ENCODE data around the gene ADK.

The ADK gene

GRCh38 chr10:74234569-74234968 is 83.5 kb downstream of the ADK start:
- no peak for DNase-seq (ENCODE audit: low read depth in 3 of 3, low spot score in 1 of 3)

- DNase-seq (ENCODE audit: low read depth in 3 of 3, low spot score in 1 of 3), result no peak
Observed at GRCh38 chr10:74238031-74238431, 87.0 kb downstream of the ADK start.

GRCh38 chr10:74238516-74238915 is 87.5 kb downstream of the ADK start:
- DNase-seq (ENCODE audit: low read depth in 3 of 3, low spot score in 1 of 3), result no peak

GRCh38 chr10:74243067-74243466 is 92.0 kb downstream of the ADK start:
- DNase-seq (ENCODE audit: low read depth in 3 of 3, low spot score in 1 of 3), result no peak

- DNase-seq (ENCODE audit: low read depth in 3 of 3, low spot score in 1 of 3), result no peak
Observed at GRCh38 chr10:74244097-74244685, 93.2 kb downstream of the ADK start.

- no peak for DNase-seq (ENCODE audit: low read depth in 3 of 3, low spot score in 1 of 3)
Observed at GRCh38 chr10:74244807-74245206, 93.8 kb downstream of the ADK start.

- DNase-seq (ENCODE audit: low read depth in 3 of 3, low spot score in 1 of 3), result no peak
Observed at GRCh38 chr10:74246495-74246894, 95.5 kb downstream of the ADK start.

GRCh38 chr10:74249865-74250264 is 98.8 kb downstream of the ADK start:
- no peak for DNase-seq (ENCODE audit: low read depth in 3 of 3, low spot score in 1 of 3)

GRCh38 chr10:74255214-74255613 is 104.2 kb downstream of the ADK start:
- no peak for DNase-seq (ENCODE audit: low read depth in 3 of 3, low spot score in 1 of 3)

- no peak for DNase-seq (ENCODE audit: low read depth in 3 of 3, low spot score in 1 of 3)
Observed at GRCh38 chr10:74255888-74256357, 104.9 kb downstream of the ADK start.

- no peak for DNase-seq (ENCODE audit: low read depth in 3 of 3, low spot score in 1 of 3)
Observed at GRCh38 chr10:74262856-74263255, 111.8 kb downstream of the ADK start.

GRCh38 chr10:74263996-74264395 is 113.0 kb downstream of the ADK start:
- no peak for DNase-seq (ENCODE audit: low read depth in 3 of 3, low spot score in 1 of 3)

- no peak for DNase-seq (ENCODE audit: low read depth in 3 of 3, low spot score in 1 of 3)
Observed at GRCh38 chr10:74272288-74272687, 121.3 kb downstream of the ADK start.

- DNase-seq (ENCODE audit: low read depth in 3 of 3, low spot score in 1 of 3), result no peak
Observed at GRCh38 chr10:74275755-74276290, 124.8 kb downstream of the ADK start.

GRCh38 chr10:74276416-74276815 is 125.4 kb downstream of the ADK start:
- DNase-seq (ENCODE audit: low read depth in 3 of 3, low spot score in 1 of 3), result no peak

GRCh38 chr10:74282151-74282847 is 131.3 kb downstream of the ADK start:
- DNase-seq (ENCODE audit: low read depth in 3 of 3, low spot score in 1 of 3), result no peak

GRCh38 chr10:74282848-74283210 is 131.8 kb downstream of the ADK start:
- DNase-seq (ENCODE audit: low read depth in 3 of 3, low spot score in 1 of 3), result no peak

GRCh38 chr10:74289188-74289587 is 138.2 kb downstream of the ADK start:
- DNase-seq (ENCODE audit: low read depth in 3 of 3, low spot score in 1 of 3), result no peak

- DNase-seq (ENCODE audit: low read depth in 3 of 3, low spot score in 1 of 3), result no peak
Observed at GRCh38 chr10:74289951-74290350, 138.9 kb downstream of the ADK start.

- DNase-seq (ENCODE audit: low read depth in 3 of 3, low spot score in 1 of 3), result no peak
Observed at GRCh38 chr10:74290708-74291107, 139.7 kb downstream of the ADK start.

- no peak for DNase-seq (ENCODE audit: low read depth in 3 of 3, low spot score in 1 of 3)
Observed at GRCh38 chr10:74292871-74293427, 141.9 kb downstream of the ADK start.

- DNase-seq (ENCODE audit: low read depth in 3 of 3, low spot score in 1 of 3), result no peak
Observed at GRCh38 chr10:74293686-74294371, 142.8 kb downstream of the ADK start.

Data from stimulated activated CD4-positive, alpha-beta T cell treated with anti-CD3 and anti-CD28 coated beads, TNF-alpha, amount 100 ng/mL, for 1 hour (primary cell).